IMR-90 (cell line): ENCODE measurements around the gene RALGPS1. TPM values are rescaled to one million over a fixed set of nuclear protein-coding genes. Genes with fewer than 3 reads are reported as not detected.

Experiments
- ATAC-seq: fragments of 200-7000 bp; cut with Tn5 transposase; 2 replicates; pipeline ENCODE4 v1.9.1; 2020; ENCODE audit warnings: low read depth, mild to moderate bottlenecking, moderate library complexity
- BruUV-seq: library from RNA; stranded (reverse); fragments of 400-500 nt; replicated peaks from 2 replicates; lab custom pipeline; 2021; lab: Mats Ljungman, UMichigan
- CTCF ChIA-PET: fragments of 300-600 bp; formaldehyde crosslinking; extraction: SDS; loops from one replicate; lab custom pipeline; 2021; ENCODE audit warnings: antibody characterized with exemption; lab: Yijun Ruan, JAX
- POLR2A ChIA-PET: fragments of 300-600 bp; sonication (Branson Sonifier 250); formaldehyde crosslinking; loops from one replicate; lab custom pipeline; 2022; ENCODE audit warnings: antibody characterized with exemption; ENCODE audit not compliant: unreplicated experiment; lab: Charles Lee
- DNase-seq: peaks from one replicate; pipeline ENCODE4 v3.0.0; 2013
- H2AFZ ChIP-seq: replicated peaks from 2 replicates; pipeline ENCODE3; 2013; ENCODE audit warnings: low read length, mild to moderate bottlenecking; ENCODE audit not compliant: poor library complexity
- H2AK5ac ChIP-seq: 2 replicates; pipeline ENCODE4 v1.6.1; 2013; ENCODE audit warnings: low read depth, low read length, inconsistent platforms
- H2AK9ac ChIP-seq: replicated peaks from 2 replicates; pipeline ENCODE3; 2013; ENCODE audit warnings: mild to moderate bottlenecking, low read depth, low read length, moderate library complexity; ENCODE audit not compliant: poor library complexity
- H2BK120ac ChIP-seq: 2 replicates; pipeline ENCODE4 v1.6.1; 2013; ENCODE audit warnings: low read depth, low read length, inconsistent platforms
- H2BK15ac ChIP-seq: 3 replicates; pipeline ENCODE4 v1.6.1; 2013; ENCODE audit warnings: low read depth, low read length, inconsistent platforms
- H2BK20ac ChIP-seq: 2 replicates; pipeline ENCODE4 v1.6.1; 2013; ENCODE audit warnings: low read depth, mild to moderate bottlenecking, inconsistent platforms, low read length, moderate library complexity
- H2BK5ac ChIP-seq: 2 replicates; pipeline ENCODE4 v1.6.1; 2013; ENCODE audit warnings: mild to moderate bottlenecking, low read depth, low read length, inconsistent platforms; ENCODE audit not compliant: poor library complexity, severe bottlenecking
- H3K14ac ChIP-seq: replicated peaks from 2 replicates; pipeline ENCODE4 v1.6.1; 2013; ENCODE audit warnings: low read depth, low read length, inconsistent platforms
- H3K18ac ChIP-seq: 2 replicates; pipeline ENCODE4 v1.6.1; 2013; ENCODE audit warnings: low read depth, low read length, control low read depth
- H3K23ac ChIP-seq: 2 replicates; pipeline ENCODE4 v1.6.1; 2013; ENCODE audit warnings: low read depth, low read length, inconsistent platforms
- H3K27ac ChIP-seq: 2 replicates; pipeline ENCODE4 v1.5.1; 2013; ENCODE audit warnings: mild to moderate bottlenecking, control low read depth, low read length; ENCODE audit not compliant: insufficient read depth
- H3K27me3 ChIP-seq: 2 replicates; pipeline ENCODE4 v1.6.1; 2013; ENCODE audit warnings: low read length; ENCODE audit not compliant: control insufficient read depth, insufficient read depth
- H3K36me3 ChIP-seq: 2 replicates; pipeline ENCODE4 v1.6.1; 2013; ENCODE audit warnings: low read length, mixed read lengths; ENCODE audit not compliant: control insufficient read depth, insufficient read depth
- H3K4ac ChIP-seq: 2 replicates; pipeline ENCODE4 v1.6.1; 2013; ENCODE audit warnings: low read depth, low read length, inconsistent platforms
- H3K4me1 ChIP-seq: 2 replicates; pipeline ENCODE4 v1.6.1; 2013; ENCODE audit warnings: low read length, mixed read lengths; ENCODE audit not compliant: control insufficient read depth, insufficient read depth
- H3K4me2 ChIP-seq: 2 replicates; pipeline ENCODE4 v1.6.1; 2013; ENCODE audit warnings: low read depth, mild to moderate bottlenecking, control low read depth, low read length, moderate library complexity
- H3K4me3 ChIP-seq: 2 replicates; pipeline ENCODE4 v1.5.1; 2013; ENCODE audit warnings: low read depth, mild to moderate bottlenecking, control low read depth, low read length, moderate library complexity; ENCODE audit not compliant: insufficient read depth
- H3K56ac ChIP-seq: 2 replicates; pipeline ENCODE4 v1.6.1; 2013; ENCODE audit warnings: low read length, inconsistent platforms; ENCODE audit not compliant: insufficient read depth; ENCODE audit errors: extremely low read depth
- H3K79me1 ChIP-seq, 2 experiments: 2 replicates each; pipeline ENCODE4 v1.6.1; 2013; ENCODE audit warnings: low read length in 2 of 2, inconsistent platforms in 1 of 2, low read depth in 1 of 2
- H3K9ac ChIP-seq: 2 replicates; pipeline ENCODE4 v1.6.1; 2013; ENCODE audit warnings: low read depth, low read length, control low read depth
- H3K9me1 ChIP-seq: 2 replicates; pipeline ENCODE4 v1.6.1; 2013; ENCODE audit warnings: low read length, inconsistent platforms; ENCODE audit not compliant: insufficient read depth
- H3K9me3 ChIP-seq: 2 replicates; pipeline ENCODE4 v1.6.1; 2013; ENCODE audit warnings: low read length; ENCODE audit not compliant: control insufficient read depth, insufficient read depth
- H4K20me1 ChIP-seq: 2 replicates; pipeline ENCODE4 v1.6.1; 2013; ENCODE audit warnings: low read length, inconsistent platforms; ENCODE audit not compliant: insufficient read depth
- H4K5ac ChIP-seq: 2 replicates; pipeline ENCODE4 v1.6.1; 2013; ENCODE audit warnings: mild to moderate bottlenecking, low read depth, low read length, control low read depth
- H4K8ac ChIP-seq, 2 experiments: 2 replicates each; pipeline ENCODE4 v1.6.1; 2013; ENCODE audit warnings: low read depth in 2 of 2, low read length in 2 of 2, control low read depth in 1 of 2, inconsistent platforms in 1 of 2
- H4K91ac ChIP-seq: 2 replicates; pipeline ENCODE4 v1.6.1; 2013; ENCODE audit warnings: low read depth, low read length, inconsistent platforms; ENCODE audit not compliant: insufficient read depth
- CTCF ChIP-seq: conservative IDR thresholded peaks from 2 replicates; pipeline ENCODE4 v1.5.1; 2012; ENCODE audit warnings: mild to moderate bottlenecking, low read depth, low read length, improper control_type of control experiment
- WGBS, 2 experiments: methylation state at CpG; one replicate each; pipeline versions ENCODE4 v1.1.5 to v1.1.7; 2013; ENCODE audit warnings: missing lambda C conversion rate in 2 of 2; ENCODE audit not compliant: insufficient read length in 1 of 2; ENCODE audit errors: extremely low coverage in 2 of 2; 5-methylcytosine and 5-hydroxymethylcytosine counted together
- dilution Hi-C: fragments of 300-500 bp; cut with HindIII; formaldehyde crosslinking; loops from one replicate; pipeline ENCODE4 v1.14.3; 2018; ENCODE audit warnings: low sequenced_read_pairs; ENCODE audit not compliant: unreplicated experiment
- in situ Hi-C: fragments of 300-500 bp; cut with MboI; formaldehyde crosslinking; loops from 3 replicates; pipeline ENCODE4 v1.14.3; 2019; ENCODE audit warnings: low sequenced_read_pairs, inconsistent platforms, mixed read lengths
- intact Hi-C: fragments of 100-400 bp; cut with micrococcal nuclease; formaldehyde crosslinking; loops from 2 replicates; pipeline ENCODE4 v1.10.0; 2022
- polyA plus RNA-seq, 3 experiments: library from polyadenylated mRNA; depleted of rRNA; stranded (reverse); fragments of >200 nt; gene quantifications; 2 replicates each; pipeline ENCODE4 v1.2.3, GENCODE V29; 2012; ENCODE audit warnings: low replicate concordance in 1 of 3
- total RNA-seq: library from RNA; depleted of rRNA; stranded (reverse); fragments of >200 nt; gene quantifications from 2 replicates; pipeline ENCODE4 v1.2.3, GENCODE V29; 2012

The RALGPS1 gene
- total and polyA plus RNA-seq, 2 of the 4 experiments (the other 2 are of a cell fraction): 0.90 to 2.8 TPM

DNA sequence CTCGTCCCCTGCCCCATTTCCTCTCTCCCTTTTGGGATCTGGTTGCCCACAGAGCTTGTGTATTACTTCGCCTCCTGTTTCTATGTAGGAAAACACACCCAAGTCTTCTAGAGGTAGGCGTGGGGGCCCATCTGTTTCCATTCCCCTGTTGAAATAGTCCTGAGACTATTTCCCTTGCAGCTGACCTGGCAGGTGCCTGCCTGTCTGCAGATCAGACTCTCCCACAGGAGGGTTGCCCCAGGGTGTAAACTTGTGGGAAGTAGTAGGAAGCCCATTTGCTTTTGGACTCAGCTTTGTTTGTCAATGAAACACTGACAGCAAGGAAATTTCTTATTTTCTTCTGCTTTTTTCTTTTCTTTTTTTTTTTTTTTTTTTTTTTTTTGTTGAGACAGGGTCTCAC lies 333.7 kb downstream of the RALGPS1 start:
- TF ChIP-seq CTCF: no peak
- Histone ChIP-seq H2BK120ac (no peak overlapping the region), H4K5ac (no peak overlapping the region), H2BK15ac (no peak overlapping the region), H4K8ac (no peak overlapping the region), H3K14ac (no peak overlapping the region), H2AFZ (no peak overlapping the region), H3K23ac (no peak overlapping the region), H3K4ac (no peak overlapping the region), H3K4me3 (no peak overlapping the region), H3K4me2 (no peak overlapping the region), H3K9me1 (peaks cover 7% of the 10 kb centered on the region), H2BK20ac (no peak overlapping the region), H3K79me1 (0 out of 4 replicates have a peak, but pooled peaks cover 0 to 4% of the 10 kb centered on the region in 2 experiments), H3K9me3 (no peaks in the 10 kb centered on the region), H3K56ac (no peak overlapping the region), H2AK5ac (no peak overlapping the region), H3K27me3 (no peaks in the 10 kb centered on the region), H3K18ac (no peak overlapping the region), H3K27ac (no peak overlapping the region), H2AK9ac (no peak overlapping the region), H3K4me1 (no peaks in the 10 kb centered on the region), H4K91ac (no peak overlapping the region), H3K9ac (no peak overlapping the region), H3K36me3 (no peaks in the 10 kb centered on the region), H2BK5ac (no peak overlapping the region), H4K20me1 (no peaks in the 10 kb centered on the region)
- DNase-seq (no peak), ATAC-seq (no peak)
- BruUV-seq: no TSS peak
- ChIA-PET CTCF (no interaction called here), POLR2A (no interaction called here)
- WGBS, 2 experiments: no CpG with 5 or more reads among the region's 3 CpGs
- dilution Hi-C loops (no loop called here), in situ Hi-C loops (no loop called here), intact Hi-C loops (no loop called here)
